CD4-positive, CD25-positive, alpha-beta regulatory T cell (primary cell): ENCODE data around the gene ZNRF2. TPM values are rescaled to one million over a fixed set of nuclear protein-coding genes. Genes with fewer than 3 reads are reported as not detected.
"Not testable (repeated sequence)": the region's sequence is repeated elsewhere in the genome, so short reads cannot be mapped to it uniquely, and the experiment has no call there.

Experiments used
- ATAC-seq, 2 donors: fragments of 150-1000 bp; cut with Tn5 transposase; one replicate each; pipeline ENCODE4 v1.10.0; 2021; ENCODE audit warnings: low read depth in 2 of 2, moderate number of reproducible peaks in 2 of 2, moderate library complexity in 1 of 2
- DNase-seq, 3 donors: peaks; one replicate each; pipeline versions ENCODE4 v3.0.0 to v3.0.0-alpha.2; 2012 to 2022; ENCODE audit warnings: mixed read lengths in 1 of 3
- H3K27ac ChIP-seq: one replicate; pipeline ENCODE4 v1.7.0; 2013; ENCODE audit warnings: mild to moderate bottlenecking, low read length; ENCODE audit not compliant: insufficient read depth, poor library complexity, severe bottlenecking
- H3K27me3 ChIP-seq: one replicate; pipeline ENCODE4 v1.7.0; 2013; ENCODE audit warnings: low read length; ENCODE audit not compliant: control insufficient read depth, insufficient read depth
- H3K36me3 ChIP-seq: one replicate; pipeline ENCODE4 v1.7.0; 2013; ENCODE audit warnings: mild to moderate bottlenecking, low read length, moderate library complexity; ENCODE audit not compliant: control insufficient read depth, insufficient read depth
- H3K4me1 ChIP-seq: 2 replicates; pipeline ENCODE4 v1.7.0; 2013; ENCODE audit warnings: mild to moderate bottlenecking, low read length; ENCODE audit not compliant: insufficient read depth, control insufficient read depth, poor library complexity, severe bottlenecking
- H3K4me3 ChIP-seq: one replicate; pipeline ENCODE4 v1.7.0; 2013; ENCODE audit warnings: low read depth, mild to moderate bottlenecking, low read length, moderate library complexity
- H3K9me3 ChIP-seq, 2 experiments: 1 replicate in 1 of 2; 2 replicates in 1 of 2; pipeline ENCODE4 v1.7.0; 2013; ENCODE audit warnings: low read length in 2 of 2, mild to moderate bottlenecking in 1 of 2, moderate library complexity in 1 of 2; ENCODE audit not compliant: control insufficient read depth in 2 of 2
- H3K27ac Mint-ChIP-seq, 3 donors: one replicate each; pipeline ENCODE4 v1.8.0; 2020 to 2022; ENCODE audit warnings: mild to moderate bottlenecking in 3 of 3, mixed read lengths in 3 of 3, moderate library complexity in 2 of 3
- H3K27me3 Mint-ChIP-seq: one replicate; pipeline ENCODE4 v1.8.0; 2022; ENCODE audit warnings: mild to moderate bottlenecking, mixed read lengths
- H3K36me3 Mint-ChIP-seq: one replicate; pipeline ENCODE4 v1.8.0; 2020; ENCODE audit warnings: mixed read lengths
- H3K4me1 Mint-ChIP-seq, 4 donors: one replicate each; pipeline ENCODE4 v1.8.0; 2020 to 2022; ENCODE audit warnings: mixed read lengths in 4 of 4, mild to moderate bottlenecking in 1 of 4
- H3K4me3 Mint-ChIP-seq, 4 donors: one replicate each; pipeline ENCODE4 v1.8.0; 2020 to 2022; ENCODE audit warnings: mild to moderate bottlenecking in 4 of 4, mixed read lengths in 4 of 4, moderate library complexity in 3 of 4
- H3K9me3 Mint-ChIP-seq, 7 donors: one replicate each; pipeline ENCODE4 v1.8.0; 2020 to 2022; ENCODE audit warnings: mixed read lengths in 7 of 7, mild to moderate bottlenecking in 3 of 7, moderate library complexity in 2 of 7
- polyA plus RNA-seq, 4 donors: library from polyadenylated mRNA; unstranded; fragments of 300-500 nt; fragmentation: Illumina TruSeq; gene quantifications; one replicate each; pipeline ENCODE4 v1.2.3, GENCODE V29; 2021
- total RNA-seq: library from RNA; stranded (reverse); gene quantifications from one replicate; pipeline ENCODE4 v1.2.3, GENCODE V29; 2022

ZNRF2 gene
- total and polyA plus RNA-seq, 5 donors from 2014 or later, result 2.1 to 53.1 (median 6.1) TPM

DNA sequence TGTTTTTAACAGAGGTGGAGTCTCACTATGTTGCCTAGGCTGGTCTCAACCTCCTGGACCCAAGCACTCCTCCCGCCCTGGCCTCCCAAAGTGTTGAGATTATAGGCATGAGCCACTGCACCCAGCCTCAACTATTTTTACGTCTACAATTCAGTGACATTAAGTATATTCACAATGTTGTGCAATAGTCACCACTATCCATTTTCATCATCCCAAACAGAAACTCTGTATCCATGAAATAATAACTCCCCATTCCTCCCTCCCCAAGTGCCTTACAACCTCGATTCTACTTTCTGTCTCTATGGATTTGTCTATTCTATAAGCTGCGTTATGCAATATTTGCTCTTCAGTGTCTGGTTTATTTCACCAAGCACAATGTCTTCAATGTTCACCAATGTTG lies 20.3 kb upstream of the ZNRF2 start:
- Mint-ChIP-seq H3K9me3 (no peaks in the 10 kb centered on the region), H3K27ac (no peak overlapping the region), H3K27me3 (no peaks in the 10 kb centered on the region), H3K4me3 (no peak overlapping the region), H3K4me1 (peaks cover 5 to 9% (median 7%) of the 10 kb centered on the region in 4 donors), H3K36me3 (peaks cover 8% of the 10 kb centered on the region)
- no peak overlapping the region for H3K4me3 ChIP-seq
- H3K36me3 ChIP-seq, result no peaks in the 10 kb centered on the region
- DNase-seq (no peak), ATAC-seq (no peak)
- H3K27ac ChIP-seq, result no peak overlapping the region
- no peaks in the 10 kb centered on the region for H3K27me3 ChIP-seq
- H3K4me1 ChIP-seq, result no peaks in the 10 kb centered on the region
- H3K9me3 ChIP-seq, result no peaks in the 10 kb centered on the region

DNA sequence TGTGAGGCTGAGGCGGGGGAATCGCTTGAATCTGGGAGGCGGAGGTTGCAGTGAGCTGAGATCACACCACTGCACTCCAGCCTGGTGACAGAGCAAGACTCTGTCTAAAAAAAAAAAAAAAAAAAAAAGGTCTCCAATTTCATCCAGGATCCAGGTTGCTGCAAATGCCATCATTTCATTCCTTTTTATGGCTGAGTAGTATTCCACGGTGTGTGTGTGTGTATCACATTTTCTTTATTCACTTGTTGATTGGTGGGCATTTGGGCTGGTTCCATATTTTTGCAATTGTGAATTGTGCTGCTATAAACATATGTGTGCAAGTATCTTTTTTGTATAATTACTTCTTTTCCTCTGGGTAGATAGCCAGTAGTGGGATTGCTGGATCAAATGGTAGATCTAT lies 19.2 kb upstream of the ZNRF2 start:
- not testable (repeated sequence) for ATAC-seq, H3K4me3 ChIP-seq, H3K4me3 Mint-ChIP-seq, H3K9me3 Mint-ChIP-seq, H3K27me3 Mint-ChIP-seq, H3K4me1 Mint-ChIP-seq, H3K27me3 ChIP-seq, H3K36me3 Mint-ChIP-seq, H3K27ac ChIP-seq, H3K4me1 ChIP-seq, DNase-seq, H3K36me3 ChIP-seq, H3K9me3 ChIP-seq
- peak overlapping the region in 1 of 3 donors; percentile 45 for H3K27ac Mint-ChIP-seq

DNA sequence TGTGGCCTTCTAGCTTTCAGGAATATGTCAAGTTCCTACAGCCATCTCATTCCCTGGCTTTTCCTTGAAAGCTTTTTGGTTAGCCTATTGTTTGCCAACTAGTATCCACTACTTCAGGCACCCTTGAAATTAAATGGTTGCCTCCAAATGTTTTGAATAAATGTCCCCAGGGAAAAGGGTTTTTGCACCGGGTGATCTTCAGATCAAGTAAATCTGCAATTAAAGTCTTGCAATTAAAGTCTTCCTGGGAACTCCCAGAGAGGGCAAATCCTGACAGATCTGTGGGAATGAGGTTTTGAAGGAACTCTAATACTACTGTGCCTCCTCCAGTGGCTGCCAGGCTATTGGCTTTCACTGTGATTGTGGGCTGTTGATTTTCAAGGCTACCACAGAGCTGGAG lies 17.7 kb upstream of the ZNRF2 start:
- peaks cover 4 to 7% (median 6%) of the 10 kb centered on the region in 4 donors for H3K4me1 Mint-ChIP-seq
- H3K27me3 Mint-ChIP-seq, result no peaks in the 10 kb centered on the region
- no peak for ATAC-seq
- Histone ChIP-seq H3K27ac (no peak overlapping the region), H3K4me1 (no peaks in the 10 kb centered on the region), H3K4me3 (no peak overlapping the region), H3K9me3 (no peaks in the 10 kb centered on the region), H3K27me3 (no peaks in the 10 kb centered on the region), H3K36me3 (no peaks in the 10 kb centered on the region)
- H3K36me3 Mint-ChIP-seq, result peaks cover 12% of the 10 kb centered on the region
- H3K9me3 Mint-ChIP-seq, result no peaks in the 10 kb centered on the region
- no peak overlapping the region for H3K27ac Mint-ChIP-seq
- no peak overlapping the region for H3K4me3 Mint-ChIP-seq
- no peak for DNase-seq

DNA sequence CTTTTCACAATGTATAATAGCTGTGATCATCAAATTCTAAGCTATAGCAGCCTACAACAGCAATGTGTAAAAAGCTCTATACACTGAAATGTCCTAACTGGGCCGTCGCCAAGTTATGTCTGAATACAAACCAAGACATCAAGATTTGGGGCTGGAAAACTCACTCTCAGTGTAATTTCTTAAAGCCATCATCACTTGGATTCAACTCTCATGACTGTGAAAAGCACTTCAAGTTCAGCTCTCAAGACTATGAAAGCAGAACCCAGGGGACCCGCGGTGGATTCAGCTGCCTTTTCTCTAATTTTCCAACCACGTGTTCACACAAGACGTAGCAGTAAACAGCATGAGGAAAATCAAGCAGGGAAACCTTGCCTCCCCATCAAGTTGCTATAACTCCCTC lies 15.8 kb upstream of the ZNRF2 start:
- Mint-ChIP-seq H3K27me3 (no peaks in the 10 kb centered on the region), H3K4me3 (no peak overlapping the region), H3K27ac (peak overlapping the region in 1 of 3 donors; percentile 54), H3K9me3 (no peaks in the 10 kb centered on the region), H3K4me1 (peaks cover 0 to 2% (median under 1%) of the 10 kb centered on the region in 4 donors), H3K36me3 (peaks cover 8% of the 10 kb centered on the region)
- Histone ChIP-seq H3K9me3 (no peaks in the 10 kb centered on the region), H3K27me3 (no peaks in the 10 kb centered on the region), H3K27ac (no peak overlapping the region), H3K4me3 (no peak overlapping the region), H3K4me1 (no peaks in the 10 kb centered on the region), H3K36me3 (no peaks in the 10 kb centered on the region)
- DNase-seq (no peak), ATAC-seq (no peak)

DNA sequence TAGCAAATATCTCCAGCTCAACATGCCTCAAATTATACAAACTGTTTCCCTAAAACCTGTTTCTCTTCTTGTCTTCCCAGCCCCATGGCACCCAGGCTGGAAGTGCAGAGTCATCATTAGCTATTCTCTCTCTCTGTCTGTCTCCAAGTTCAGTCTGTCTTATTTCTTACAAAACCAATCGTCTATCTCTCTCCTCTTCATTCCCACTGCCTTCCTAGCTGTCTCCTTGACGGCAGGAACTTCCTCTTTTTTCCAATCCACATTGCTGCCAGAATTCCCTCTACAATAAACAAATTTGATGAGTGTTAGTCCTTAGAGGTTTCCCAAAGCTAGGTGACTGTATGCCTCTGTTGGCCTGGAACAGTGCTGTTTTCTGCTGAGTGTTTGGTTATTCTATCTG lies 14.9 kb upstream of the ZNRF2 start:
- H3K27me3 Mint-ChIP-seq, result no peaks in the 10 kb centered on the region
- no peaks in the 10 kb centered on the region for H3K9me3 ChIP-seq
- no peaks in the 10 kb centered on the region for H3K27me3 ChIP-seq
- H3K4me3 Mint-ChIP-seq, result no peak overlapping the region
- no peak overlapping the region for H3K27ac Mint-ChIP-seq
- no peaks in the 10 kb centered on the region for H3K9me3 Mint-ChIP-seq
- no peaks in the 10 kb centered on the region for H3K36me3 ChIP-seq
- DNase-seq (no peak), ATAC-seq (no peak)
- H3K4me1 ChIP-seq, result no peaks in the 10 kb centered on the region
- H3K27ac ChIP-seq, result no peak overlapping the region
- H3K36me3 Mint-ChIP-seq, result peaks cover 8% of the 10 kb centered on the region
- H3K4me3 ChIP-seq, result no peak overlapping the region
- H3K4me1 Mint-ChIP-seq, result peaks cover 0 to 2% (median 0%) of the 10 kb centered on the region in 4 donors

DNA sequence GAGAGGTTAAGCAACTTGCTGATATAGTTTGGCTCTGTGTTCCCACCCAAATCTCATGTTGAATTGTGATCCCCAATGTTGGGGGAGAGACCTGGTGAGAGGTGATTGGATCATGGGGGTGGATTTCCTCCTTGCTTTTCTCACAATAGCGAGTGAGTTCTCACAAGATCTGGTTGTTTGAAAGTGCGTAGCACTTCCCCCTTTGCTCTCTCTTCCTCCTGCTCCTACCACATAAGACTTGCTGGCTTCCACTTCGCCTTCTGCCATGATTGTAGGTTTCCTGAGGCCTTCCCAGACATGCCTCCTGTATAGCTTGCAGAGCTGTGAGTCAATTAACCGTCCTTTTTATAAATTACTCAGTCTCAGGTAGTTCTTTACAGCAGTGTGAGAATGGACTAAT lies 13.5 kb upstream of the ZNRF2 start:
- H3K4me3 ChIP-seq, result no peak overlapping the region
- peaks cover 8% of the 10 kb centered on the region for H3K36me3 Mint-ChIP-seq
- no peak overlapping the region for H3K27ac ChIP-seq
- no peaks in the 10 kb centered on the region for H3K9me3 Mint-ChIP-seq
- H3K4me1 Mint-ChIP-seq, result peaks cover 0 to 2% (median 0%) of the 10 kb centered on the region in 4 donors
- H3K27me3 Mint-ChIP-seq, result no peaks in the 10 kb centered on the region
- DNase-seq (no peak), ATAC-seq (no peak)
- H3K27me3 ChIP-seq, result no peaks in the 10 kb centered on the region
- H3K4me1 ChIP-seq, result no peaks in the 10 kb centered on the region
- no peaks in the 10 kb centered on the region for H3K9me3 ChIP-seq
- H3K27ac Mint-ChIP-seq, result no peak overlapping the region
- H3K36me3 ChIP-seq, result no peaks in the 10 kb centered on the region
- no peak overlapping the region for H3K4me3 Mint-ChIP-seq

DNA sequence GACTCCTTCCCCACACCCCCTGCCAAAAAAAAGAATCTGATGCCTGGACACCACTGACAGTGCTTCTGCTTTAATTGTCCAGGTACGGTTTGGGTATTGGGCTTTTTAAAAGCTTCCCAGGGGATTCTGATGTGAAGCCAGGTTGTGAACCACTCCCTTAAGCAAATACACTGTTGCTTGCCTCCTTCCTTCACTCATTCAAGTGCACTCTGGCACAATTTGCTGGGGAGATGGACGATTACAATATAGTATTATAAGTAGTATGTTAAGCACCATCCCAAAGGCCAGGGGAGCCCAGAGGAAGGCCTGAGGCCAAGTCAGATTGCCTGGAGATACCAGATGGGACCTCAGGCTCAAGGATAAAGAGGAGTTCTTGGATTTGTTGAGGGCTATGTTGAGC lies 12.3 kb upstream of the ZNRF2 start:
- no peak overlapping the region for H3K27ac ChIP-seq
- Mint-ChIP-seq H3K27me3 (no peaks in the 10 kb centered on the region), H3K27ac (no peak overlapping the region), H3K36me3 (peaks cover 8% of the 10 kb centered on the region), H3K4me1 (peaks cover 0 to 6% (median 5%) of the 10 kb centered on the region in 4 donors), H3K4me3 (no peak overlapping the region), H3K9me3 (no peaks in the 10 kb centered on the region)
- no peak for DNase-seq
- ATAC-seq, result no peak
- no peaks in the 10 kb centered on the region for H3K4me1 ChIP-seq
- no peaks in the 10 kb centered on the region for H3K36me3 ChIP-seq
- no peaks in the 10 kb centered on the region for H3K9me3 ChIP-seq
- no peaks in the 10 kb centered on the region for H3K27me3 ChIP-seq
- H3K4me3 ChIP-seq, result no peak overlapping the region

DNA sequence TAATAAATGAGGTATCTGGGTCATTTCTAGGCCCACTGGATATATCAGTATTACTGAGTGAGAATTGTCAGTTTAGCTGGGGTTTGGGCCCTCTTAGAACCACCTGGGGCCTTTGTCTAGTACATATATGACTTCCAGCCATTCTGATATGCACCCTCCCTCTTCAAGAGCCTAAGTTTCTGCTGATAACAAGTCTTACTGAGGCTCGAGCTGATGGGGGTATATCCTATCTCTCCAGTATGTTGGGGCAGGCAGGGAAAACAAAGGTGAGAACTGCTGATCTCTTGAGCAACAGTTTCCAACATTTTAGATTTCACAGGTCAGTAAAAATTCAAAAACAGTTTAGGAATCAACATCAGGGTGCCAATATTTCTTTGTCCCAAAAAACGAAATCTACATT lies 10.8 kb upstream of the ZNRF2 start:
- no peaks in the 10 kb centered on the region for H3K9me3 ChIP-seq
- H3K36me3 Mint-ChIP-seq, result peaks cover 4% of the 10 kb centered on the region
- H3K4me3 Mint-ChIP-seq, result no peak overlapping the region
- no peaks in the 10 kb centered on the region for H3K36me3 ChIP-seq
- H3K27me3 ChIP-seq, result no peaks in the 10 kb centered on the region
- no peak overlapping the region for H3K27ac ChIP-seq
- H3K4me1 Mint-ChIP-seq, result peaks cover 4 to 10% (median 6%) of the 10 kb centered on the region in 4 donors
- no peaks in the 10 kb centered on the region for H3K9me3 Mint-ChIP-seq
- H3K4me1 ChIP-seq, result no peaks in the 10 kb centered on the region
- no peak overlapping the region for H3K27ac Mint-ChIP-seq
- DNase-seq (no peak), ATAC-seq (no peak)
- no peaks in the 10 kb centered on the region for H3K27me3 Mint-ChIP-seq
- no peak overlapping the region for H3K4me3 ChIP-seq
